Hepatocyte (in vitro differentiated cells): ENCODE measurements around the gene ECSIT.

ENCODE experiments used
- CTCF ChIP-seq: fragments of 200-600 bp; sonication (generic); IDR thresholded peaks from 2 replicates; pipeline ENCODE4 v1.5.1; 2016; ENCODE audit warnings: antibody characterized with exemption, mild to moderate bottlenecking; ENCODE audit not compliant: poor library complexity
- EZH2 ChIP-seq: fragments of 200-600 bp; sonication (generic); IDR thresholded peaks from 2 replicates; pipeline ENCODE4 v1.6.1; 2016; ENCODE audit warnings: antibody characterized with exemption, mild to moderate bottlenecking, borderline replicate concordance
- EZH2phosphoT487 ChIP-seq: fragments of 200-600 bp; sonication (generic); IDR thresholded peaks from one replicate; pipeline ENCODE4 v1.6.1; 2018; ENCODE audit warnings: antibody characterized with exemption, mild to moderate bottlenecking, low read depth, moderate library complexity; ENCODE audit not compliant: unreplicated experiment, severe bottlenecking

GRCh38 chr19:11457115-11457514, 71.8 kb downstream of the ECSIT start:
- no peak for TF ChIP-seq CTCF
- no peak for TF ChIP-seq EZH2
- TF ChIP-seq EZH2phosphoT487, result no peak
